Kidney (tissue), 14 donors: ENCODE results near the gene BSN. TPM values are rescaled to one million over a fixed set of nuclear protein-coding genes. Genes with fewer than 3 reads are reported as not detected.

Experiments used
- DNase-seq, 5 donors: peaks; one replicate each; pipeline ENCODE4 v3.0.0-alpha.2; 2013 to 2020
- FAIRE-seq: peaks from 2 replicates; lab custom pipeline; 2012; peaks lifted over from hg19 to GRCh38; lab: Jason Lieb, UNC
- H3K27ac ChIP-seq, 2 donors: one replicate each; pipeline ENCODE4 v1.7.0; 2013; ENCODE audit warnings: low read depth in 2 of 2, low read length in 2 of 2, inconsistent platforms in 1 of 2
- H3K27me3 ChIP-seq: one replicate; pipeline ENCODE4 v1.7.1; 2013; ENCODE audit warnings: low read length, inconsistent platforms; ENCODE audit not compliant: control insufficient read depth, insufficient read depth
- H3K36me3 ChIP-seq, 3 donors: one replicate each; pipeline versions ENCODE4 v1.7.0 to v1.7.1; 2013; ENCODE audit warnings: low read length in 3 of 3, control low read depth in 1 of 3, inconsistent platforms in 1 of 3; ENCODE audit not compliant: insufficient read depth in 3 of 3, control insufficient read depth in 2 of 3
- H3K4me1 ChIP-seq, 3 donors: one replicate each; pipeline versions ENCODE4 v1.7.0 to v1.7.1; 2013; ENCODE audit warnings: low read length in 3 of 3, inconsistent platforms in 1 of 3, low read depth in 1 of 3; ENCODE audit not compliant: control insufficient read depth in 2 of 3, insufficient read depth in 2 of 3
- H3K4me3 ChIP-seq, 3 donors: one replicate each; pipeline versions ENCODE4 v1.7.0 to v1.8.1; 2013; ENCODE audit warnings: low read length in 3 of 3, control low read depth in 1 of 3, inconsistent platforms in 1 of 3
- H3K9ac ChIP-seq, 3 donors: one replicate each; pipeline versions ENCODE4 v1.7.0 to v1.7.1; 2013; ENCODE audit warnings: low read length in 3 of 3, control low read depth in 1 of 3, inconsistent platforms in 1 of 3
- H3K9me3 ChIP-seq, 3 donors: one replicate each; pipeline versions ENCODE4 v1.7.0 to v1.7.1; 2013; ENCODE audit warnings: low read length in 3 of 3, control low read depth in 1 of 3, inconsistent platforms in 1 of 3; ENCODE audit not compliant: control insufficient read depth in 2 of 3, insufficient read depth in 1 of 3
- CTCF ChIP-seq: IDR thresholded peaks from 3 replicates; pipeline ENCODE4 v1.5.1; 2012; ENCODE audit warnings: mild to moderate bottlenecking, moderate library complexity, borderline replicate concordance; ENCODE audit not compliant: insufficient read depth; ENCODE audit errors: extremely low read depth
- intact Hi-C: fragments of 100-400 bp; cut with DNase I; formaldehyde crosslinking; loops from one replicate; pipeline ENCODE4 v1.11.1; 2022
- polyA plus RNA-seq: library from polyadenylated mRNA; stranded (reverse); fragments of 350-450 nt; fragmentation: Illumina TruSeq; extraction: RNeasy Lipid Tissue Mini Kit (QIAGEN cat#74804); gene quantifications from one replicate; pipeline ENCODE4 v1.2.3, GENCODE V29; 2014; ENCODE audit warnings: low read depth, low replicate concordance; ENCODE audit not compliant: insufficient read depth
- total RNA-seq: library from RNA; stranded (reverse); fragmentation: NEBNext Ultra II Directional; extraction: Animal tissue kit (Norgen Biotek cat#: 25700); gene quantifications from one replicate; pipeline ENCODE4 v1.2.1, GENCODE V29; 2021
- donor health status: control.
- donor health status: control.
- donor health status: control.
- donor health status: control.
- donor health status: control.
- donor health status: DM: yes; HTN: yes; CAD: no.
- donor health status: Normal renal cell carcinoma (clear cell type).

Gene BSN
- total and polyA plus RNA-seq, 2 donors from 2014 or later: 0.11 to 1.3 TPM

- Histone ChIP-seq H3K4me1 (no peaks in the 10 kb centered on the region), H3K9ac (no peak overlapping the region), H3K4me3 (no peak overlapping the region), H3K27me3 (no peaks in the 10 kb centered on the region), H3K36me3 (no peaks in the 10 kb centered on the region), H3K27ac (no peak overlapping the region), H3K9me3 (no peaks in the 10 kb centered on the region)
- intact Hi-C loops: no loop called here
- no peak for DNase-seq
- no peak for FAIRE-seq
- no peak for TF ChIP-seq CTCF
Observed at GRCh38 chr3:49591615-49592014, 37.3 kb downstream of the BSN start.

- H3K9me3 ChIP-seq: no peaks in the 10 kb centered on the region
- H3K36me3 ChIP-seq: no peaks in the 10 kb centered on the region
- no peaks in the 10 kb centered on the region for H3K4me1 ChIP-seq
- no peak for DNase-seq
- no peak overlapping the region for H3K9ac ChIP-seq
- FAIRE-seq: no peak
- TF ChIP-seq CTCF: no peak
- H3K27me3 ChIP-seq: no peaks in the 10 kb centered on the region
- H3K4me3 ChIP-seq: no peak overlapping the region
- no peak overlapping the region for H3K27ac ChIP-seq
- intact Hi-C loops: no loop called here
Observed at GRCh38 chr3:49593041-49593440, 38.8 kb downstream of the BSN start.

GRCh38 chr3:49600781-49601180, 46.5 kb downstream of the BSN start:
- no peaks in the 10 kb centered on the region for H3K27me3 ChIP-seq
- FAIRE-seq (no peak), DNase-seq (no peak)
- no peaks in the 10 kb centered on the region for H3K9me3 ChIP-seq
- TF ChIP-seq CTCF: no peak
- no peak overlapping the region for H3K9ac ChIP-seq
- H3K4me1 ChIP-seq: no peaks in the 10 kb centered on the region
- no peaks in the 10 kb centered on the region for H3K36me3 ChIP-seq
- intact Hi-C loops: no loop called here
- H3K27ac ChIP-seq: no peak overlapping the region
- no peak overlapping the region for H3K4me3 ChIP-seq

GRCh38 chr3:49601358-49602048, 47.2 kb downstream of the BSN start:
- no peak overlapping the region for H3K9ac ChIP-seq
- no peaks in the 10 kb centered on the region for H3K36me3 ChIP-seq
- H3K27ac ChIP-seq: no peak overlapping the region
- intact Hi-C loops: no loop called here
- no peak for FAIRE-seq
- H3K9me3 ChIP-seq: no peaks in the 10 kb centered on the region
- no peaks in the 10 kb centered on the region for H3K27me3 ChIP-seq
- H3K4me3 ChIP-seq: no peak overlapping the region
- TF ChIP-seq CTCF: no peak
- DNase-seq: no peak
- H3K4me1 ChIP-seq: no peaks in the 10 kb centered on the region
